HG03575 (cell line): Measurements from ENCODE around the gene SAE1.
"Not testable (repeated sequence)": the region's sequence is repeated elsewhere in the genome, so short reads cannot be mapped to it uniquely, and the experiment has no call there.

ENCODE experiments used
- ATAC-seq: cut with Tn5 transposase; IDR thresholded peaks from one replicate; pipeline ENCODE4 v1.9.1; 2021; ENCODE audit not compliant: unreplicated experiment, insufficient number of reproducible peaks, low FRiP score; ENCODE audit errors: extremely low read depth

The SAE1 gene

DNA sequence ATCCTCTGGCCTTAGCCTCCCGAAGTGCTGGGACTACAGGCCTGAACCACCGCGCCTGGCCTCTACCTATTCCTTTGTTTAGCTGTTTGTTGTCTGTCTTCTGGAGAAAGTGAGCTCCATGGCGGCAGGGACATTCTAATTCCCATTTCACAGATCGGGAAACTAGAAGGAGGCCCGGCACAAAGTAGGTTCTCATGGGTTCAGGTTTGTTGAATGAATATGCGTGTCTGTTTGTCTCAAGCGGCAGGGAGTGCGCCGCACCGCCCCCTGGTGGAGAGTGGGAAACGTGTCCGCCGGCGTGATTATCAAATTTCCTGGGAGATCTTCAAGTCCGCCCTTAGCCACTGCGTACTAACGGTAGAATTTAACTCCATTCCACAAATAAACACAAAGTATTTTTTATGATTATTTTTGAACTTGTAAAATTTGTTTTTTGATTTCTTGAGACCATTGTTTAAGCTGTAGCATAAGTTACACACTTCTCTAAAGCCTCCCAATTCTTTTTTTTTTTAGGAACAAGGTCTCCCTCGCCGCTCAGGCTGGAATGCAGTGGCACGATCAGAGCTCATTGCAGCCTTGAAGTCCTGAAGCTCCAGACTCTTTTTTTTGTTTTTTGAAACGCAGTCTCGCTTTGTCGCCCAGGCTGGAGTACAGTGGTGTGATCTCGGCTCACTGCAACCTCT lies 116.8 kb downstream of the SAE1 start:
- no peak for ATAC-seq

DNA sequence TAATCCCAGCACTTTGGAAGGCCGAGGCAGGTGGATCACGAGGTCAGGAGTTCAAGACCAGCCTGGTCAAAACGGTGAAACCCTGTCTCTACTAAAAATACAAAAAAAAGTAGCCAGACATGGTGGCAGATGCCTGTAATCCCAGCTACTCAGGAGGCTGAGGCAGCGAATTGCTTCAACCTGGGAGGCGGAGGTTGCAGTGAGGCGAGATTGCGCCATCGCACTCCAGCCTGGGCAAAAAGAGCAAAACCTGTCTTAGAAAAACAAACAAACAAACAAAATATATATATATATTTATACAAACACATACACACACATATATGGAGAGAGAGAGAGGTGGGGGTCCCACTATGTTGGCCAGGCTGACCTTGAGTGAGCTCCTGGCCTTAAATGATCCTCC lies 122.4 kb downstream of the SAE1 start:
- not testable (repeated sequence) for ATAC-seq

DNA sequence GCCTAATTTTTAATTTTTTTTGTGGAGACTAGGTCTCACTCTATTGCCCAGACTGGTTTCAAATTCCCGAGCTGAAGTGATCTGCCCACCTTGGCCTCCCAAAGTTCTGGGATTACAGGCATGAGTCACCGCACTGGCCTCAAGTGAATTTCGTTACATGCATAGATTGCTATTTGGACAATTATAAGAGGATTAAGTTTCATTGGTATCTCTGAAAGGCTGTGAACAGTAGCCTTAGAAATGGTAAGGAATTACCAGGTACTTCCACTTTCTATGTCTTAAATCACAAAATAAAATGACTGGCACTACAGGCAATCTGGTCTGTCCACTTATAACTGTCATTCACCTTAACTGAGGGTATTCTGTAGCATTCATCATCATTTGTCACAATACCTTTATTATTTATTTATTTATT lies 122.8 kb downstream of the SAE1 start:
- no peak for ATAC-seq

DNA sequence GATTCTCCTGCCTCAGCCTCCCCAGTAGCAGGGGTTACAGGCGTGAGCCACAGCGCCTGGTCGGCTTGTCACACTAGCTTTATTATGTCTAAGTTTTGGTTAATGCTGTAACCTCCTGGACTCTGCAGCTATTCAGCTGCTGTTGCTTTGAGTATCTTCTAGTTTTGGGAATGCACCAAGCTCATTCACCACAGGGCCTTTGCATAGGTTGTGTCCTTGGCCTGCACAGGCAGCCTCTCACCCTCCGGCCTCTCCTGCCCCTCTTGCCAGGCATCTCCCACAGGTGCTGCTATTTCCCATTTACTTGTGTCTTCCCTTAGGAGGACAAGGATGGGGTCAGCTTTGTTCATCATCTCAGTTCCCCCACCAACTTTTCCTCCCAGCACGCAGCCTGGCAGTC lies 123.3 kb downstream of the SAE1 start:
- no peak for ATAC-seq

DNA sequence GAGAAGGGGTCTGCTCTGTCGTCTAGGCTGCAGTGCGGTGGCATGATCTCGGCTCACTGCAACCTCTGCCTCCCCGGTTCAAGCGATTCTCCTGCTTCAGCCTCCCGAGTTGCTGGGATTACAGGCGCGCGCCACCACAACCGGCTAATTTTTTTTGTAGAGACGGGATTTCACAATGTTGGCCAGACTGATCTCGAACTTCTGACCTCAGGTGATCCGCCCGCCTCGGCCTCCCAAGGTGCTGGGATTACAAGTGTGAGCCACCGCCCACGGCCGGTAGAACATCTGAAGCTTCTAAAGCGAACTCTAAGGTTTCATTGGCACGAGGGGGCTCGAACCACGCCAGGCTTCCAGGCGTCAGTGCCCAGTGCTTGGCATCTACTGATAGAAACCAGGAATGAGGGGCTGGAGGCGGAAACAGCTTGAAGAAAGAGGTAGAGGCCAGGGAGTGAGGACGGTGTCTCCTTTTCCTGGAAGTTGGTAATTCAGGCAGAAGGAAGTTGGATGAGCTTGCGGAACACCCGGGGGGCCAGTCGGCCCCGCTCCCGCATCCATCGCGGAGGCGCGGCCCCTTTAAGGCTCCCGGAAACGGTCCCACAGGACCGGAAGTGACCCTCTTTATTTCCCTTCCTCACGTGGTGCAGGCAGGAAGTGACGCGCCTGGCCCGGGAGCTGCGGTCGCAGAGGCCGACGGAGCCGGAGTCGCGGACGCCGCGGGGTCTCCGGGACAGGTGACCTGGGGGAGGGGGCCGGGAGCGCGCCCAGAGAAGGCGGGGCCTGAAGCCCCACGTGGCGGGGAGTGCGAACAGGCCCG lies 125.5 kb downstream of the SAE1 start, which contains the start of gene CCDC9:
TSS of gene CCDC9 (plus strand) at position 647 of the 814 bp plus-strand sequence. CDS start 1,876 bp downstream, outside the sequence.
- ATAC-seq, result no peak

DNA sequence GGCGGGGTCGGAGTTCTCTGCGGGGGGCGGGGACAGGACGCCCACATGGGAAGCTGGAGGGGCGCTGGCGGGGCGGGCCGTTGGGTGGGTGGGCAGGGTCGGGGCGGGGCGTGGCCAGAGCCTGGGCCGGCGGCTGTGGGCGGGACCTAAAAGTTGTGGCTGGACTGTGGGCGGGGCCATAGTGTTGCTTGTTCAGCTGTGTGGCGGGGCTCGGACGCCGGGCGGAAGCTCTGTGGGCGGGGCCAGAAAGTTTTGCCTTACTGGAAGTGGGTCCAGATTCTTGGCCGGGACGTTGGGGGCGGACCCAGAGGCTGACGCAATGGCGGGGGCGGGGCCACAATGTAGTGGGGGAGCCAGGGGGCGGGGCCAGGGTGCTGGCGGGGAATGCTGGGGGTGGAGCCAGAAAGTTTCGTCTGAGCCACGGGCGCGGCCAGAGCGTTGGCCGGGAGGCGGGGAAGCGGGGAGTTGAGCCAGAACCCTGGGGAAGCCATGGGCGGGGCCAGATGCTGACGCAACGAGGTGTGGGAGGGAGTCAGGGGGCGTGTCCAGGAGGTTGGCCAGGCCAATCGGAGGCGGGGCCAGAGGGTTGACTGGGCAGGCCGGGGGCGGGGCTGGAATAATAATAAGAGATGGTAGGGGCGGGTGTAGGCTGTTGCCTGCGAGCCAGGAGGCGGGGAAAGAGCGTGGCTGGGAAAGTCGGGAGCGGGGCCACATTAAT lies 126.2 kb downstream of the SAE1 start:
- no peak for ATAC-seq

DNA sequence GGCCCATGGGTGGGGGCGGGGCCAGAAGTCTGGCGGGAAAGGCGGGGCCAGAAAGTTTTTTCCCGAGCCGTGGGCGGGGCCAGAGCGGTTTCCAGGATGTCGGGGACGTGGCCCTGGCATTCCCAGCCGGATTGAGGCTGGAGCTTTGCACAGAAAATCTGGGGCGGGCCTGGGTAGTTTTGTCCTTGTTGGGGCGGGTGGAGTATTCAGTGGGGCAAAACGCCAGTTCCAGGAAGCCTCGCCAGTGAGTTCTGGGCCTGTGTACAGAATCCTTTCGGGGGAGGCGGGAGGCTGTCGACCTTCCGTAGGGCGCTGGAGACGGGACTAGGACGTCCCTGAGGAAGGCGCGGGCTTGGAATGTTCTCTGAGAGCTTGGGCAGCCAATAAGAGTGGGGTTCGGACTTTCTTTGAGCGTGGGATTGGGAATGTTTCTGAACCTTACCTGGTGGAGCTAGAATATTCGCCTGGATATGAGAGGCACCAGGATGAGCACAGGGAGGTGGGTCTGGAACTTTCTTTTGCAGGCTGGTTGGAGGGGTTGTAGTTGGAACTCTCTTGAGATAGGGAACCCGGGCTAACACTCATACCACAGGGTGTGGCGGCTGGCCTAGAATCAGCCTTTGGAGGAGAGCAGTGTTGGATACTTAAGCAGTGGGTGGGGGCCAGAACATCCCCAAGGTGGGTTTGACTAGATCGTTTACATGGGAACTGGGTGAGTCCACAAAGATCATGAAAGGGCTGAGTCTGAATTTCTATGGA lies 127.0 kb downstream of the SAE1 start:
- ATAC-seq, result no peak

DNA sequence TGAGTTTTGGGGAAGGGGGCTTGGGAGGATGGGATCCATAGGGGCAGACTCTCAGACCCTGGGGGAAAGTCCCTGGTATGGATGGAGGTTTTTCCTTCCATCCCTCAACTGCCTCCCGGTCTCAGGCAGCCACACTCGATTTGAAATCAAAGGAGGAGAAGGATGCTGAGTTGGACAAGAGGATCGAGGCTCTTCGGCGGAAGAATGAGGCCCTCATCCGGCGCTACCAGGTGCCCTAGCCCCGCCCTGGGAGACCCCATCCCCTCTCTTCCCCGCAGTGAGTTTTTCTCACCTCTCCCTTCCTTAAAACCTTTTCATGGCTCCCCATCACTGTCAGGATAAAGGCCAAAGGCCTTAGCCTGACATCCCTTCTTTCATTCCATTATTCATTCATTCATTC lies 127.8 kb downstream of the SAE1 start:
- no peak for ATAC-seq

DNA sequence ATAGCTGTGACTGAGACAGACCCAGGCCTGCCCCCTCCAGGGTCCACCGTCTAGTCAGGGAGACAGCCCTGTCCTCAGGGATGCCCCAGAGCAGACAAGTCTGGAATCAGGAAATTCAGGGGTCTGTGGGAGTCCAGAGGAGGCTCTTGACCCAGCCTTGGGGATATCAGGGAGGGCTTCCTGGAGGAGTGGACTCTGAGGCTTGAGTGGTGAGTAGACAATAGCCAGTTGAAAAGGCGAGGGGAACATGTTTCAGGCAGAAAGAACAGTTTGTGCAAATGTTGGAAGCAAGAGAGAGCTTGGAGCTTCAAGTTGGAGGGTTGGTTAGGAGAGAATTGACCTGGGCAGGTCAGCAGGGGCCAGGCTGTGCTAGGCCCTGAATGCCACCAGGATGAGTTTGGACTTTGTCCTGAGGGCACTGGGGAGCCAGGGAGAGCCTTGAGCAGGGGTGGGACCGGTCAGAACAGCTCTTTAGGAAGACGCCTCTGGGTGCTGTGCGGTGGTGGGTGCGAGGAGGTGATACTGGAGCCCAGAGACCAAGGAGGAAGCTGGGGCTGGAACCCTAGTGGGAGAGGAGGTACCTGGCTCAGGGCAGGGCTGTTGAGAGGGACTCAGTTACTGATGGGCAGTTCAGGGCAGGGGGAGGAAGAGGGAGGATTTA lies 128.4 kb downstream of the SAE1 start:
- ATAC-seq, result no peak
